Measurements from ENCODE around the gene TMC5. TPM values are rescaled to one million over a fixed set of nuclear protein-coding genes. Genes with fewer than 3 reads are reported as not detected.
"Not testable (repeated sequence)": the region's sequence is repeated elsewhere in the genome, so short reads cannot be mapped to it uniquely, and the experiment has no call there.

TMC5 gene
- total RNA-seq, 1 donor from 2014 or later = not detected

GRCh38 chr16:19386525-19386924, 31.2 kb upstream of the TMC5 start:
- no peaks in the 10 kb centered on the region for H3K9me3 ChIP-seq
- H3K27ac ChIP-seq = no peak overlapping the region
- no peak overlapping the region for H3K4me3 ChIP-seq
- intact Hi-C loops (cut with DNase I) = no loop called here
- no peaks in the 10 kb centered on the region for H3K4me1 ChIP-seq
- no peaks in the 10 kb centered on the region for H3K27me3 ChIP-seq
- H3K36me3 ChIP-seq = no peaks in the 10 kb centered on the region
- TF ChIP-seq, protein P1, sequence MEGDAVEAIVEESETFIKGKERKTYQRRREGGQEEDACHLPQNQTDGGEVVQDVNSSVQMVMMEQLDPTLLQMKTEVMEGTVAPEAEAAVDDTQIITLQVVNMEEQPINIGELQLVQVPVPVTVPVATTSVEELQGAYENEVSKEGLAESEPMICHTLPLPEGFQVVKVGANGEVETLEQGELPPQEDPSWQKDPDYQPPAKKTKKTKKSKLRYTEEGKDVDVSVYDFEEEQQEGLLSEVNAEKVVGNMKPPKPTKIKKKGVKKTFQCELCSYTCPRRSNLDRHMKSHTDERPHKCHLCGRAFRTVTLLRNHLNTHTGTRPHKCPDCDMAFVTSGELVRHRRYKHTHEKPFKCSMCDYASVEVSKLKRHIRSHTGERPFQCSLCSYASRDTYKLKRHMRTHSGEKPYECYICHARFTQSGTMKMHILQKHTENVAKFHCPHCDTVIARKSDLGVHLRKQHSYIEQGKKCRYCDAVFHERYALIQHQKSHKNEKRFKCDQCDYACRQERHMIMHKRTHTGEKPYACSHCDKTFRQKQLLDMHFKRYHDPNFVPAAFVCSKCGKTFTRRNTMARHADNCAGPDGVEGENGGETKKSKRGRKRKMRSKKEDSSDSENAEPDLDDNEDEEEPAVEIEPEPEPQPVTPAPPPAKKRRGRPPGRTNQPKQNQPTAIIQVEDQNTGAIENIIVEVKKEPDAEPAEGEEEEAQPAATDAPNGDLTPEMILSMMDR (IDR thresholded peaks at IDR 0.05) = no peak
- DNase-seq (ENCODE audit: low spot score in 2 of 2) = no peak

GRCh38 chr16:19389246-19389645, 28.4 kb upstream of the TMC5 start:
- DNase-seq (ENCODE audit: low spot score in 2 of 2) = no peak
- Histone ChIP-seq H3K27ac (no peak overlapping the region), H3K4me1 (no peaks in the 10 kb centered on the region), H3K4me3 (no peak overlapping the region), H3K9me3 (no peaks in the 10 kb centered on the region), H3K36me3 (no peaks in the 10 kb centered on the region), H3K27me3 (no peaks in the 10 kb centered on the region)
- TF ChIP-seq, protein P1 (IDR thresholded peaks at IDR 0.05) = peak in 1 of 3 experiments; percentile 10
- intact Hi-C loops (cut with DNase I) = no loop called here

GRCh38 chr16:19391185-19391776, 26.4 kb upstream of the TMC5 start:
- DNase-seq (ENCODE audit: low spot score in 2 of 2); H3K9me3 ChIP-seq; H3K4me1 ChIP-seq; intact Hi-C loops (cut with DNase I); H3K36me3 ChIP-seq; H3K27ac ChIP-seq; H3K4me3 ChIP-seq; H3K27me3 ChIP-seq: not testable (repeated sequence)

- DNase-seq (ENCODE audit: low spot score in 2 of 2) = no peak
- TF ChIP-seq, protein P1 (IDR thresholded peaks at IDR 0.05) = no peak
- H3K9me3 ChIP-seq = no peaks in the 10 kb centered on the region
- H3K4me1 ChIP-seq = no peaks in the 10 kb centered on the region
- no peak overlapping the region for H3K4me3 ChIP-seq
- H3K27me3 ChIP-seq = no peaks in the 10 kb centered on the region
- no peaks in the 10 kb centered on the region for H3K36me3 ChIP-seq
- no peak overlapping the region for H3K27ac ChIP-seq
- intact Hi-C loops (cut with DNase I) = no loop called here
Measured at GRCh38 chr16:19392352-19392751, 25.3 kb upstream of the TMC5 start.

DNA sequence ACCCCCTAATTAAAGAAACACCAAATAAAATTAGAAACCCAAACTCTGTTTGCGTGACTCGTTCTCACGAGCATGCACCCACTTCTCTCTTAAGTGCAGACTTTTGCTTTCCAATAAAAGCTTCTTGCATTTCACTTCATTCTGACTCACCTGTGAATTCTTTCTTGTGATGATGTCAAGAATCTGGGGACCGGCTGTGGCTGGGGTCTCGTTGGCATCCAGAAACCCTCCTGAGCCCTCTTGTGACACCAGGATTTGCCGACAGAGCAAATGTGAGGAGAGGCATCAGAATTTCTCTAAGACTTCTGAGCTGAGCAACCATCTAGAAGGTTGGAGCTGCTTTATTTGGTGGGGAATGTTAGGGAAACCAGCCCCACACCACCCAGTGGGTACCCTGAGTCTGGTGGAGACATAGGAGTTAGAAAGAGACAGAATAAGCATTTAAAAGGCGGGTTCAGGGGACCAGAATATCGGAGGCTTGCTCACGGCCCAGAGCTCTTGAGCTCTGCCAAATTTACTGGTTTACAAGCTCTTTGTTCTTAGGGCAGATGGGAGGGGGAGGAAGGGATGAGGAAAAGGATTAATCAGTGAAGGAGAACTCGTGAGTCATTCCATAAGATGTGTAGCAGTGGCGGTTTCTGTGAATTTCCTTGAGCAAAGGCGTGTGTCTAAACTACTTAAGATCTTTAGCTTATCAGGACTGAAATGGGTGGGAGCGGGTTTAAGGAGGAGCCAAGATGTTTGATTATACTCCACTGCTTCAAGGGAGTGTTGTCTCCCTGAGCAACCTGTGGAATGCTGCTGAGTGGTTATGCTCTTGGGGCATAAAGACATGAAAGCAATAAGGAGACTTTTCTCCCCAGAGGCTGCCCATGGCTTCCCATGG, 24.2 kb upstream of the TMC5 start:
- no peaks in the 10 kb centered on the region for H3K4me1 ChIP-seq
- intact Hi-C loops (cut with DNase I) = no loop called here
- no peak overlapping the region for H3K4me3 ChIP-seq
- no peak overlapping the region for H3K27ac ChIP-seq
- no peak for DNase-seq (ENCODE audit: low spot score in 2 of 2)
- H3K27me3 ChIP-seq = no peaks in the 10 kb centered on the region
- no peaks in the 10 kb centered on the region for H3K9me3 ChIP-seq
- H3K36me3 ChIP-seq = no peaks in the 10 kb centered on the region
- TF ChIP-seq, protein P1 (IDR thresholded peaks at IDR 0.05) = no peak

DNA sequence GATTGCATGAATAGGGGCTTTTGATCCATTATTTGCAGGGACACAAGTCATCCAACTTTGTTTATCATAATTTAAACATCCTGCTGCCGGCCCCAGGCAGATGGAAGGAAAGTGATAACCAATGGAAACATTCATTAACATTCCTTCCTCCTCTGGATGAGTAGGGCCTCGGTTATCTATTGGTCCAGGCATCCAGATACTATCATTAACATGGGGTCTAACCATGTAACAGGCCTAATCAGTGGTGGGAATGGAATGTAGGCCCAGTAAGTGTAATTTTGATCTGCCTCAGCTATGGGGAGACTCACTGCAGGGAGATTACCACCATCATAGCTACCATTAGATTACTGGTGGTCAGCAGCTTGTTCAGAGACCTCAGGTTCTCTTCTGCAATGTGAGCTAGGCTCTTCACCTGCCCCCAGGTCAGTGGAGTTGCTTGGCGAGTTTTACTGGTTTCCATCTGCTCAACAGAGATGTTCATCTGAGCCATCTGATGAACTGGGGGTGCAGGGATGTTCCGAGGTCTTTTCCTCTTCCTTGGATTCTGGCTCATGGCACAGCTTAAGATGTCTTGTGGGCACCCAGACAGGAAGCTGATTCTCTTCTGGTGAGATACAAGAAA, 21.9 kb upstream of the TMC5 start:
- H3K27ac ChIP-seq; H3K4me1 ChIP-seq; intact Hi-C loops (cut with DNase I): not testable (repeated sequence)

More for the DNA sequence above, 21.9 kb upstream of the TMC5 start:
- H3K4me3 ChIP-seq; H3K36me3 ChIP-seq; DNase-seq (ENCODE audit: low spot score in 2 of 2); H3K9me3 ChIP-seq; H3K27me3 ChIP-seq: not testable (repeated sequence)

Data from ascending aorta (tissue), 2 donors.